GM10847 (cell line): ENCODE results near the gene RALGAPA2.

Experiments used
- POLR2A ChIP-seq: IDR thresholded peaks from 2 replicates; pipeline ENCODE4 v1.6.1; 2011; ENCODE audit not compliant: insufficient read length; ENCODE audit errors: extremely low read depth

RALGAPA2 gene

DNA sequence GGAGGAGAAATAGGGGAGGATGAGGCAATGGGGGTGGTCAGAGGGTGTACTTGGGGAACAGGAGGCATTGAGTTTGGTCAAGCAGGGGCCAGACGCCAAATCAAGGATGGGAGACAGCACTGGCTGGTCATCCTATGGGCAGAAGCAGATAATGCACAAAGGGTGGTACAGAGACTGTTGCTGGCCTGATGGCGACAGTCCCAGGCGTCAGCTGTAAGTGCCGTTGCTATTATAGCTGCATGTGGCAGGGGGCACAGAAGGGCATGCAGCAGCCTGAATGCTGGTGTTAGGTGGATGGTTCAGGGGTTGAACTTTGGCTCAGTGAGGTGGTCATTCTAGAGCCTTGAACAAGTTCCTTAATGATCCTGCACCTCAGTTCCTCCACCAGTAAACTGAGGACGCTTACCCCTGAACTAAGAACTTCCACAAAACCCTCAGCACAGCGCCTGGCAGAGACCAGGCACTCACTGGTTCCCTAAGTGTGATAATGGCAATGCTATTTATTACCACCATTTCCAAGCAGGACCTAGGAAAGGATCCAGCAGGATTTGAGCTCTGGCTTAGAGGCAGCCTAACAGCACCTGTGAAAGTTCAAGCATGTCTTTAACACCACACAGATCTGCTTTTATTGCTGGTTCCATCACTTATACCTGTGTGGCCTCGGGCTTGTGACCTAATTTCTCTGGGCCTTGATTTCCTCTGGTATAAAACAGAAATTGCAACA, 181.9 kb downstream of the RALGAPA2 start:
- no peak for TF ChIP-seq POLR2A

- TF ChIP-seq POLR2A: no peak
Measured at GRCh38 chr20:20529597-20529996, 182.8 kb downstream of the RALGAPA2 start.

GRCh38 chr20:20528861-20529260, 183.6 kb downstream of the RALGAPA2 start:
- TF ChIP-seq POLR2A: no peak

GRCh38 chr20:20527661-20528060, 184.8 kb downstream of the RALGAPA2 start:
- no peak for TF ChIP-seq POLR2A

DNA sequence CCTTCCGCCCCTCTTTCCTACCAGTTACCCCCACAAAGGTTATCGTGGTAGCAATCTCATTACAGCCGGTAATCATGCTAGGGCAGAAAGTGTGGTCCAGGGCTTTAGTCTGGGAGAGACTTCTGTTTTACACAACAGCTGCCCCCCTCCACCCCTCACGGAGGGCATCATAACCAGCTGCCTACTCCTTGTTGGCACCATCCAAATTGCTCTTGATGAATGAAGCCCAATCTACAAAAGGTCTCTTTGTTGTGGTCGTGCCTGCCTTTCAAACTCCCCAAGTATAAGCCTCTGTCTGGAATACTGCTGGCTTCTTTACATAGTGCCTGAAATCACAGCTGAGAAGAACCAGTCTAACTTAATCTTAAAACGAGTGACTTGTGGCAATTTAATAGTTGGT, 186.7 kb downstream of the RALGAPA2 start:
- no peak for TF ChIP-seq POLR2A

- TF ChIP-seq POLR2A: no peak
Measured at GRCh38 chr20:20525214-20525613, 187.2 kb downstream of the RALGAPA2 start.

DNA sequence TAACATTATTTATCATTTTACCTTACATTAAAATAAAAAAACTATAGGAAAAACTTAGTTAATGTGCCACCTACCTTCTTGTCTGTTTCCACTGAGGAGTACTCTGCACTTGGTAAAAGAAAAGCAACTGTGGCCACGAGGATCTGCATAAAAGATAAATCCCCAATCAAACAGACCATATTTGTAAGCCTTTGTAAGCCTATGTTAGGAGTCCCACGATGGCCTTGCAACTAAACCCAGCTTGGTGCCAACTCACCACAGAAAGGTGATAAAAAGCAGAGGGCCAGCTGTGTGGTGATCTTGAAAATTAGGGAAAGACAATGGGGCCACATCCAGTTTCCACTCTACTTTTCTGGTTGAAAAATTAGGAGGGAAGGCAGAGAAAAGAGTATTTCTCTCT, 187.7 kb downstream of the RALGAPA2 start:
- no peak for TF ChIP-seq POLR2A

GRCh38 chr20:20521736-20522135, 190.7 kb downstream of the RALGAPA2 start:
- no peak for TF ChIP-seq POLR2A

GRCh38 chr20:20520776-20521175, 191.7 kb downstream of the RALGAPA2 start:
- no peak for TF ChIP-seq POLR2A

DNA sequence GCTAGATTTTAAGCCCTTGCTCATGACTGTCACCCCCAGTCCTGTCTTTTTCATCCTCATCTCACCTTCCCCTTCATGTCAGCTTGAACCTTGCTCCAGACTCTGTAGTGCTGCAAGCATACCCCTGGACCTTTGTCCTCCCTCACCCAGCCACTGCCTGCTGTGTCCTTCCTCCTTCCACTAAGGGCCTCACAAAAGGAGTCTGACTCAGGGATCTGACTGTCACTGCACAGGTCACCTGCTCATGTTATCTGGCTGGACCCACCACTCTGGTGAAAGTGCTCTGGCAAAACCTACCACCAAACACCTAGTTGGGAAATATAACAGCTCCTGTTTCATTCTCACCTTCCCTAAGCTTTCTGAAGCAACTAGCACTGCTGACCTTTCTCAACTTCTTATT, 193.2 kb downstream of the RALGAPA2 start:
- TF ChIP-seq POLR2A: no peak

GRCh38 chr20:20518263-20518662, 194.2 kb downstream of the RALGAPA2 start:
- TF ChIP-seq POLR2A: no peak

DNA sequence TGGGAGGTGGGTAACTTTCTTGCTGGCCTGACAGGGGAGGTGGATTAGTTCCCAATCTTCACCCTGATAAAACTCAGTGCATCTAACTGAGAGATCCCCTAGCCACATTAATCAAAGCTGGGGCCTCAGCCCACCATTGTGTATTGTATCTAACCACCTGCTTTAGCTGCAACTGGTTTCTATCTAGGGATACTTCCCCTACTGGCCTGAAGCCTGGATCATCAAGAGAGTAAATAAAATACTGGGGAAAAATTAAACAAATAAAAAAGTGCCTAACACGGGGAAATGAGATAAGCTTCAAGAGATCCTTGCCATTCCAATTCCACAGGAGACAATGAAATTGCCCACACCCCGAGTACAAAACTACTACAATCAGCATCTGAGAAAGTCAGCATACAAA, 195.1 kb downstream of the RALGAPA2 start:
- TF ChIP-seq POLR2A: no peak

GRCh38 chr20:20513720-20514119, 198.7 kb downstream of the RALGAPA2 start:
- TF ChIP-seq POLR2A: no peak

GRCh38 chr20:20505554-20505953, 206.9 kb downstream of the RALGAPA2 start:
- TF ChIP-seq POLR2A: no peak

GRCh38 chr20:20503777-20504530, 208.5 kb downstream of the RALGAPA2 start:
- TF ChIP-seq POLR2A: no peak

- TF ChIP-seq POLR2A: no peak
Measured at GRCh38 chr20:20501128-20501527, 211.3 kb downstream of the RALGAPA2 start.
